ENCODE results near the gene CELSR1.

DNA sequence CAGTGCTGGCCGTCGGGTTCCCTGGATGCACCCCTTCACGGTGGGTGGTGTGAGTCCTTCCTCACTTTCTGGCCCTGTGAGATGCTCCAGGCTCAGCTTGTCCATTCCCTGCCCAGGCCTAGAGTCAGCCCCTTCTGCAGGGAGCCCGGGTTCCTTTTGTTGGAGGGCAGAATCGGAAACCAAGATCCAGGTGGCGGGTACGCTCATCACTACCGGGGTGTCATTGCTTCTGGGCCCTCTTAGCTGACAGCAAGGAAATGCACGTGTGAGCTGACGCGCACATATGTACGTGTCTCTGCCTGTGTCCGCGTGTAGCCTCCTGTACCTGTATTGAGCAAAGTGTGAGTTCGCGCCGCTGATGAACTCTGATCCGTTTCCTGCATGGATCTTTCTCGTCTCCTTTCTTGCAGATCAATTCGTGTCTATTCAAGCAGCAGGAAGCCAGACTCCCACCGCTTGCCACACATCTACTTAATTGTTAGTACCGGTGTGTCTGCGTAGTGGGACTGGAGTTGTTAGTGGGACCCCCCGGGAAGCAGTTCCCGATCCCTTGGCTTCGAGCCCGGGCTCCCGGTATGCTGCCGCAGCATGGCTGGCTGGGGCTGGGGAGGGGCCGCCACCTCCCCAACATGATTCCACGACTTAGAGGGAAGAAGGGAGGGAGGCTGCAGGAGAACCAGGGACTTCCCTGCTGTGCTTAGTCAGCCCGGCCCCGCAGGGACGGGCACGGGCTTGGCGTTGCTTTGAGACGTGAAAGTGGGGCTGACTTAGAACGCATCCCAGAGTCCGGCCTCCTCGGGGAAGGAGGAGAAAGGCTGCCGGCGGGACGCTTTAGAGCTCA, 46.9 kb upstream of the CELSR1 start:
- TF ChIP-seq TAF1 (CRISPR knock-in tag; IDR thresholded peaks at IDR 0.05) (no peak), PHF21A (CRISPR knock-in tag; IDR thresholded peaks at IDR 0.05) (no peak), CTCF (CRISPR knock-in tag; IDR thresholded peaks at IDR 0.05) (no peak), ZFX (CRISPR knock-in tag; IDR thresholded peaks at IDR 0.05; ENCODE audit: low read depth) (no peak), TARDBP (CRISPR knock-in tag; IDR thresholded peaks at IDR 0.05) (no peak), PHB2 (IDR thresholded peaks at IDR 0.05; ENCODE audit: partially characterized antibody) (no peak), ZHX1 (CRISPR knock-in tag; IDR thresholded peaks at IDR 0.05; ENCODE audit: low read depth) (no peak), POLR2AphosphoS5 (IDR thresholded peaks at IDR 0.05; ENCODE audit: low read depth, low read length) (no peak), ESRRA (CRISPR knock-in tag; IDR thresholded peaks at IDR 0.05; ENCODE audit: low read depth) (no peak)
- TF ChIP-seq, protein P1, sequence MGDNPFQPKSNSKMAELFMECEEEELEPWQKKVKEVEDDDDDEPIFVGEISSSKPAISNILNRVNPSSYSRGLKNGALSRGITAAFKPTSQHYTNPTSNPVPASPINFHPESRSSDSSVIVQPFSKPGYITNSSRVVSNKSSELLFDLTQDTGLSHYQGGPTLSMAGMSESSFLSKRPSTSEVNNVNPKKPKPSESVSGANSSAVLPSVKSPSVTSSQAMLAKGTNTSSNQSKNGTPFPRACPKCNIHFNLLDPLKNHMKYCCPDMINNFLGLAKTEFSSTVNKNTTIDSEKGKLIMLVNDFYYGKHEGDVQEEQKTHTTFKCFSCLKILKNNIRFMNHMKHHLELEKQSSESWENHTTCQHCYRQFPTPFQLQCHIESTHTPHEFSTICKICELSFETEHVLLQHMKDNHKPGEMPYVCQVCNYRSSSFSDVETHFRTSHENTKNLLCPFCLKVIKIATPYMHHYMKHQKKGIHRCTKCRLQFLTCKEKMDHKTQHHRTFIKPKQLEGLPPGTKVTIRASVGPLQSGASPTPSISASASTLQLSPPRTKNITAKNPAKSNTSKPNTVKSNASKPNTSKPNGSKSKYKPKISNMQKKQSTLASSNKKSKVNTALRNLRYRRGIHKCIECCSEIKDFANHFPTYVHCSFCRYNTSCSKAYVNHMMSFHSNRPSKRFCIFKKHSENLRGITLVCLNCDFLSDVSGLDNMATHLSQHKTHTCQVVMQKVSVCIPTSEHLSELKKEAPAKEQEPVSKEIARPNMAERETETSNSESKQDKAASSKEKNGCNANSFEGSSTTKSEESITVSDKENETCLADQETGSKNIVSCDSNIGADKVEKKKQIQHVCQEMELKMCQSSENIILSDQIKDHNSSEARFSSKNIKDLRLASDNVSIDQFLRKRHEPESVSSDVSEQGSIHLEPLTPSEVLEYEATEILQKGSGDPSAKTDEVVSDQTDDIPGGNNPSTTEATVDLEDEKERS (CRISPR knock-in tag; IDR thresholded peaks at IDR 0.05), result no peak
- TF ChIP-seq, protein P2, sequence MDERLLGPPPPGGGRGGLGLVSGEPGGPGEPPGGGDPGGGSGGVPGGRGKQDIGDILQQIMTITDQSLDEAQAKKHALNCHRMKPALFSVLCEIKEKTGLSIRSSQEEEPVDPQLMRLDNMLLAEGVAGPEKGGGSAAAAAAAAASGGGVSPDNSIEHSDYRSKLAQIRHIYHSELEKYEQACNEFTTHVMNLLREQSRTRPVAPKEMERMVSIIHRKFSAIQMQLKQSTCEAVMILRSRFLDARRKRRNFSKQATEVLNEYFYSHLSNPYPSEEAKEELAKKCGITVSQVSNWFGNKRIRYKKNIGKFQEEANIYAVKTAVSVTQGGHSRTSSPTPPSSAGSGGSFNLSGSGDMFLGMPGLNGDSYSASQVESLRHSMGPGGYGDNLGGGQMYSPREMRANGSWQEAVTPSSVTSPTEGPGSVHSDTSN (CRISPR knock-in tag; IDR thresholded peaks at IDR 0.05), result no peak
- TF ChIP-seq, protein P3, sequence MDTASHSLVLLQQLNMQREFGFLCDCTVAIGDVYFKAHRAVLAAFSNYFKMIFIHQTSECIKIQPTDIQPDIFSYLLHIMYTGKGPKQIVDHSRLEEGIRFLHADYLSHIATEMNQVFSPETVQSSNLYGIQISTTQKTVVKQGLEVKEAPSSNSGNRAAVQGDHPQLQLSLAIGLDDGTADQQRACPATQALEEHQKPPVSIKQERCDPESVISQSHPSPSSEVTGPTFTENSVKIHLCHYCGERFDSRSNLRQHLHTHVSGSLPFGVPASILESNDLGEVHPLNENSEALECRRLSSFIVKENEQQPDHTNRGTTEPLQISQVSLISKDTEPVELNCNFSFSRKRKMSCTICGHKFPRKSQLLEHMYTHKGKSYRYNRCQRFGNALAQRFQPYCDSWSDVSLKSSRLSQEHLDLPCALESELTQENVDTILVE (CRISPR knock-in tag; IDR thresholded peaks at IDR 0.05), result no peak
